NCI-H146 treated with DMSO at 0.1 percent for 48 hours (cell line): ENCODE results near the gene COL4A4.

ENCODE experiments used
- DNase-seq: peaks from one replicate; lab custom pipeline; 2025; ENCODE audit not compliant: unreplicated experiment; lab: John Stamatoyannopoulos, UW

The COL4A4 gene

DNA sequence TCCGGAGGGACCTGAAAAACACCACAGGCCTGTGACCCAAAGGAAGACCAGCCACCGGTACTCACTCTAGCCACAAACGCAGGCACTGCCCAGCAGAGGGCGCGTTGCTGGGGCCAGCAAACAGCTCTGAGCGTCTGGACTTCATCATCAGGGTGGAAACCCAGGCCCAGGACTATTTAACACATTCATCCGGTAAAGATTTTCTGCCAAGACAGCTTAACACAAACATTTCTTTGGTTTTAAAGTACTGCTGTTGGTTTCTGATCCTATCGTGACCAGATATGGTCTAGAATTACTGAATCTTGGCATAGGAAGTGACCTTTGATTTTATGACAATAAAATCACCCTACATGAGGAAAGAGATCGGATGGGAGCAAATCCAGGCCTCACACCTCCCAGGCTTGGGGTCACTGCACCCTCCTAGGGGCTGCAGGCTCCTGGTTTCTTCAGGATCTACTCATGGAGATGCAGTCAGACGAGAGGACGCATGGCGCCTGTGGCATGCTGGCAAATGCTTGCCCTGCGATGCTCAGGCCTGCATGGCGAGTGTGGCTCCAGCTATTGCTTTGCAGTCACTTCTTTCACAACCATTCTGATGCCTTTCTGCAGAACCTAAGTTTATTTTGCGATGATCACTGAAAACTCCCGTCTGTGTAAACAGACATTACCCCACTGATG is 130.4 kb downstream of the COL4A4 start:
- no peak for DNase-seq

DNA sequence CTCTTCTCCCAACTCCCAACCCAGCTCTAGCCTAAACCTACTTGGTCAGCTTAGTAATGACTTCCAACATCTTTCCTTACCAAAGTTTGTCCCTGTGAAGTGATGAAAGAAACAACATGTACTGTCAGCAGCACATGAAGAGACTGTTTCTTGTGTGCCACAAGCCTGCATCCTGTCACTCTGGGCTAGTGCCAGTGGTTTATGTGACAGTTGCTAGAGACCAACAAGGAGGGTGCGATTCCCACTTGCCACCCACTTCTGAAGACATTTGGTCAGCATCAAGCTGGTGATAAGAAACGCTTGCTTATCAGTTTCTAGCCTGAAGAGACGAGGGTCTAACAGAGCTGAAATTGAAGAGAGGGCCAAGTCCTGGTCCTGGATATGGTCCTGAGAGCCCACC is 132.6 kb downstream of the COL4A4 start:
- DNase-seq: no peak

GRCh38 chr2:227030789-227031188 is 133.2 kb downstream of the COL4A4 start:
- no peak for DNase-seq

DNA sequence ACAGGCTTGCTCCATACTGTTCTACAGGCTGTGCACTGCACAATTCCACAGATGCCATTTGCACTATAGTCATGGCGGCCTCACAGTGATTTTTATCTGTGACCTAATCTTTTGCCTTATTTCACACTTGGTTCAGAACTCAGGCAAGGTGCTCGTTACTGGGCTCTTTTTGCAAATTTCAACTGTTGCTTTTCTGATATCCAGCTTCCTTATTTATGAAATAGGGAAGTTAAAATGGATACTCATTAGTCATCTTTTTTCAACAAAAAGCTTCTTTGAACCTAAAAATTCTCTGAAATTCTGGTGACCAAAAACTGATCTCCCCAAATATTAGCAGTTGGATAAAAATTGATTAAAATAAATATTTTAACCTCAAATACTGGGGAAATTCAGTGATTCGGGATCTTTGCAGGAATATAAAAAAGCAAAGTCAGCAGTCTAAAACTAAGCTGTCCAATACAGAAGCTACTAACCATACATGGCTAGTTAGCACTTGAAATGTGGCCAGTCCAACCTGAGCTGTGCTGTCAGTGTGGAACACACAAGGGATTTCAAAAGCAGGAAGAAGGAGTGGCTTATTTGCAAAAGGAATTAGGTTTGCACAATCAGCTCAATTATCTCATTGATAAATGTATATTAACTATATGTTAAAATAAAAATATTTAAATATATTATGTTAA is 134.4 kb downstream of the COL4A4 start:
- DNase-seq: no peak

DNA sequence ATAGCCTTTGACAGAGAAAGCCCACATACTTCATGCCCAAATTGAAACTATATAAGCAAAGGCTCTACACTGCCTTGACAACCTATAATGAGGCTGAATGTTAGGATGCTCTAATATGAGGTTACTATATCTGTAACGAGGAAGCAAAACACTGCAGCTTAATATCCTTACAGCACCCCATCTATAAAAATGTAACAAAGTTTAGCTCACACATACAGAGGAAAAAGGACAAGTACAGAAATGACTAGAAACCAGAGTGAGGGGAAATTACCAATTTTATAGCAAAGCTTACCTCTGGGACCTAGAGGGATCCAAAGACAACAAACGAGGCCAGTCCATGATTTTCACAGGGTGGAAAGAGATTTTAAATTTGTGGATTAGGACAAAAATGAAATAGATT is 138.5 kb downstream of the COL4A4 start:
- DNase-seq: no peak

DNA sequence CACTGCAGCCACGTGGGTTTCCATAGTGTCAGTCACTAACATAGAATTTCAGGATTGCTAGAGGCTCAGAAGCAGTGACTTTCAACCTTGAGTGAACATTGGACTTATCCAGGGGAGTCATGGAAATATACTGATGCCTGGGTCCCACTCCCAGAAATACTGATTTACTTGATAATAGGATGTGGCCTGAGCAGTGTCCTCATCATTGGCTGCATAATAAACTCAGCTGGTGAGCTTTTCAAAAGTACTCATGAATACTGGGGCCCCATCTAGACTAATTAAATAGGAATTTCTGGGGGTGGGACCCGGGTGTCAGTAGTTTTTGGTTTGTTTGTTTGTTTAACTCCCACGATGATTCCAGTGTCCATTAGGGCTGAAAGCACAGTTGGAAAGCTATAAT is 141.4 kb downstream of the COL4A4 start:
- no peak for DNase-seq

- no peak for DNase-seq
Observed at GRCh38 chr2:227020416-227020815, 143.6 kb downstream of the COL4A4 start.

- no peak for DNase-seq
Observed at GRCh38 chr2:227016894-227017293, 147.1 kb downstream of the COL4A4 start.

DNA sequence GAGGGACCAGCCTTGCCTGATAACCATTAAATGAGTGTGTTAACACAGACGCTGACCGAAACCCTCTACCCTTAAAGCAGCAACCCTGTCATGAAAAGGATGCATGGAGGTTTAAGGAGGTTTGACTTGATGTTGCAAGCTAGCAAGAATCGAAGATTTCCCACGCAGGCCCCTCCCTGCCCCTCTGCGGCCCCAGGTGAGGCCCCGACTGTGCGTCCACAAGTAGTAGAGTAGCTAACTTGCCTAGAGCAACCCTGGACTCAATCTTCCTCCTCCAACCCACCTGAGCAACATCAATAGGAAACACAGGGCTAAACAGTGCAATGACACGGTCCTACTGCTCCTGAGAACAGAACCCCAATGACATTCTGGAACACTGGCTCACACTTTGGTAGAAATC is 150.1 kb downstream of the COL4A4 start:
- no peak for DNase-seq

DNA sequence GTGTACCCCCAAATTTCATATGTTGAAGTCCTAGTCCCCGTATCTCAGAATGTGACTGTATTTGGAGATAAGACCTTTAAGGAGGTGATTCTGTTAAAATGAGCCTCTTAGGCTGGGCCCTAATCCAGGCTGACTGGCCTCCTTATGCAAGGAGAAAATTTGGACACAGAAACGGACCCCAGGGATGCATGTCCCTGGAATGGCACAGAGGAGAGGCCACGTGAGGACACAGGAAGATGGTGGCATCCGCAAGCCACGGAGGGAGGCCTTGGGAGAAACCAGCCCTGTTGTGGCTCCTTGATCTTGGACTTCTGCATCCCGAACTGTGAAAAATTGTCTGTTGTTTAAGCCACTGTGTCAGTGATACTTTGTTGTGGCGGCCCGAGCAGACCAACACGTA is 150.7 kb downstream of the COL4A4 start:
- no peak for DNase-seq

DNA sequence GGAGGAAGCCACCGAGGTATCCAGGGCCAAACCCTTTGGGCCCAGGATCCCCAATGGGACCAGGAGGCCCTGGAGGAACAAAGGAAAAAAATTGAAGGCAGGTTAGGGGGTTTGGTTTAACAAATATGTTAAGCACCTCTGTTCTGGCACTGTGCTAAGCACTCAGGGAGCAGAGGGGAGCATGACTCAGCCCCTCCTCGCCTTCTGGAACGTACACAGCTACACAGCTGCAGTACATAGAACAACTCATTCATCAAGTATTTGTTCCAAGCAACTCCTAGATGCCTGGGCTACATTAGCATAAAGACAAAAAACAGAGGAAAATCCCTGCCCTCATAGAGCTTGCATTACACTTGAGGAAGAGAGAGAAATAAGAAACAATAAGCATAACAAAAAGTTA is 153.6 kb downstream of the COL4A4 start:
- no peak for DNase-seq

GRCh38 chr2:227007940-227008339 is 156.1 kb downstream of the COL4A4 start:
- DNase-seq: no peak

DNA sequence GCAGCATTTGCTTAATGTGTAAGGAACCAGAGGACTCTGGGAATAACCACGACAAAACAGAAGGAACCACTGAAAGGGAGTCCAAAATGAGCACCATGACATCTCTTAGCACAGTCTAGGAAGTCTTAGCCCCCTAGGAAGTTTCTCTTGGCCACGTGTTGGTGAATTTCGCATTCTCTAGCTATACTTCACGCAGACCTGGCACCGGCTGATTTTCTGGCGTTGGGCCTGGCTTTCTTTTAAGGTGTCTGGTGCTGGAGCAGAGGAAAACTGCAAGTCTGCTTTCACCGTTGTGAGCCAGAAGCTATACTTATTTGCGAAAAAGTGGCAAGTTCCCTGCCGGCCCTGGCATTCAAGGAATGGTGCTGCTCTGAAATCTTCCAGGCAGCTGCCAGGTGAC is 156.9 kb downstream of the COL4A4 start:
- no peak for DNase-seq

DNA sequence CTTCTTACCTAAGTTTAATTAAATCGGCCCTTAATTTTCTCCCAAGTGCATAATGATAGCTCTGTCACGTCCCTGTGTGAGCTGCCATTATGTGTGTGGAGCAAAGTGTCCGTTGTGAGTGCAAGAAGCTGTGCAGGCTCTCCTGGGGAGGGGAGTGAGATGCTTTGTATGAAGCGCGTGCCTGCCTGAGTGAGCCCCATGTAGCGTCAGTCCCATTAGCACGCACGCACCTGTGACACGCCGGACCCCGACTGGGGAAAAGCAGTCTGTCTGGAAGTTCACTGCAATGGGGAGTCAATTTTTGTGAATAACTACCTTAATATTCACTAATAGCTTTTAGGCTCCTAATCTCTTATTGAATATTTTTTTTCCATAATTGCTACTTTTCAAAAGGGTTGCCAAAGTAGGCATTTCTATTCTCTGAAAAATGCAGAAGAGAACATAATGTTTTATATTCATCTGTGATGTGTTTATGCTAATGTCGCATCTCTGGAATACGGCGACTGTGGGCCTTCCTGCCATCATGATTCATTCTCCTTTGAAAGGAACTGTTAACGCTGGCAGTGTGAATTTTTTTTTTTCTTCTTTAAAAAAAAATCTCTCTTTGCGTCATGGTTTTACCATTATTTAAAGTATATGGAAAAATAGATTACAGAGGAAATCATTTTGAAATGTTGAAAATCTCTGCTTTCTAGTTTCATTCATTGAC is 157.7 kb downstream of the COL4A4 start:
- peak; percentile 39 for DNase-seq

DNA sequence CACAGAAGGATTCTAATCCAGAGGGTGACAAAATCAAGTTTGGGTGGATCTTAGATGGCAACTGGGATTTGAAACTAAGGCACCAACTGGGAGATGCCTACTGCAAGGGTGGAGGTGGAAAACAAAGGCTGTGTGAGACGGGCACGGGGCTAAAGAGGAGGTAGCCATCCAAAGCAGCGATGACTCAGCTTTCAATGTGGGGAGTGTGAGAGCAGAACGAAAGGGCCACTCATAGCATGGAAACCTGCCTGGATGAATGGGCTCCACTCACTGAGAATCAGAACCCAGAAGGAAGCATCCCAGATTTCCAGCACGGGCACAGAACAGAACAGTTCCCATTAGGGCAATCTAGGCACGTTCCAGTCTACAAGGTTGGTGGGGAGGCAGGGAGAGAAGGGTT is 159.5 kb downstream of the COL4A4 start:
- DNase-seq: no peak

DNA sequence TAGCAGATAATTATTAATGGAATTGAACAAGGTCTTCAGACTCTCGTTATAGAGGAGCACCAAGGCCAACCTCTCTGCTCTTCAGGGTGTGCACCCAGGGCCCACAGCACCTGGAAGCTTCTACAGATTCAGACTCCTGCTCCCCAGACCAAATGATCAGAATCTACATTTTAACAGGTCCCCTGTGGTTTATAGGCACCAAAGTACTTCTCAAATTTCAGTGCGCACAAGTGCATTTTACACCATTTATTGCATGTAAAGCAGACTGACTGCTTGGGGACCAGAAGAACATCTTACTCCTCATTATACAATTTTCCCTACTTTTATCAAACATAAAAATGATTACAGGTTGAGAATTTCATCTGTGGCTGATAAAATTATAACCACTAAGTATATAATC is 163.9 kb downstream of the COL4A4 start:
- no peak for DNase-seq

GRCh38 chr2:226999661-227000060 is 164.3 kb downstream of the COL4A4 start:
- no peak for DNase-seq

GRCh38 chr2:226995625-226996041 is 168.4 kb downstream of the COL4A4 start:
- DNase-seq: no peak

GRCh38 chr2:226994775-226995174 is 169.2 kb downstream of the COL4A4 start:
- no peak for DNase-seq

DNA sequence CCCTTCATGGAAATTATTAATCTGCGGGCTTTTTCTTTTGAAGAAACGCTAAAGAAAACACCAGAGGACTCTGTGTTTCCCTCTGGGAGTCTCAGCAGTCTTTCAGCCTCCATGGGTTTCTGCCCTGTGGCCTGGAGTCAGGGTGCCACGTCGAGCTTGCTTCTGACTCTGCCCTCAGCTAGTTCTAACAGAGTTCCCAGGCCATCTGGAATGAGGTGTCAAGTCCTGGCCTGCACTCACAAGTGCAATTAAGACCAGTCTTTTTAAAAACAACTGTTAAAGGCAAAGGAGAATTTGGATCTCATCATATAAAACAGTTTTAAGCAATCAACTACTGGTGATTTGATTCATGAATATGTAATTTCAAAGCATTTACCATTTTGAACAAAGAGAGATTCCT is 170.8 kb downstream of the COL4A4 start:
- no peak for DNase-seq

- no peak for DNase-seq
Observed at GRCh38 chr2:226991663-226992062, 172.3 kb downstream of the COL4A4 start.

GRCh38 chr2:226985583-226985946 is 178.4 kb downstream of the COL4A4 start:
- DNase-seq: no peak
